Activated CD4-positive, alpha-beta T cell treated with anti-CD3 and anti-CD28 coated beads, Interleukin-2, amount 10 ng/mL, durations not matched to agents 7 days and 5 days (primary cell): ENCODE data around the gene CYB561D2. TPM values are rescaled to one million over a fixed set of nuclear protein-coding genes. Genes with fewer than 3 reads are reported as not detected.

ENCODE experiments used
- CTCF ChIA-PET: fragments of 350-600 bp; sonication (Branson Sonifier 250); formaldehyde crosslinking; loops from one replicate; lab custom pipeline; 2021; ENCODE audit warnings: antibody characterized with exemption; lab: Charles Lee
- POLR2A ChIA-PET: fragments of 350-600 bp; sonication (Branson Sonifier 250); formaldehyde crosslinking; loops from one replicate; lab custom pipeline; 2021; ENCODE audit warnings: antibody characterized with exemption; lab: Charles Lee
- DNase-seq: peaks from one replicate; pipeline ENCODE4 v3.0.0-alpha.2; 2020
- H3K27ac Mint-ChIP-seq: one replicate; pipeline ENCODE4 v1.8.0; 2021; ENCODE audit warnings: mild to moderate bottlenecking, moderate library complexity, mixed read lengths
- H3K27me3 Mint-ChIP-seq: one replicate; pipeline ENCODE4 v1.8.0; 2021; ENCODE audit warnings: mixed read lengths
- H3K36me3 Mint-ChIP-seq: one replicate; pipeline ENCODE4 v1.8.0; 2021; ENCODE audit warnings: low read depth, mixed read lengths
- H3K4me1 Mint-ChIP-seq: one replicate; pipeline ENCODE4 v1.8.0; 2021; ENCODE audit warnings: mixed read lengths
- H3K4me3 Mint-ChIP-seq: one replicate; pipeline ENCODE4 v1.8.0; 2021; ENCODE audit warnings: mild to moderate bottlenecking, moderate library complexity, mixed read lengths
- H3K9me3 Mint-ChIP-seq: one replicate; pipeline ENCODE4 v1.8.0; 2021; ENCODE audit warnings: mixed read lengths
- total RNA-seq, 2 experiments: library from RNA; stranded (reverse); gene quantifications; one replicate each; pipeline ENCODE4 v1.2.3, GENCODE V29; 2021

CYB561D2 gene
- total RNA-seq, 2 experiments from 2014 or later: 35.3 to 40.9 TPM

GRCh38 chr3:50325113-50325480 lies 25.6 kb upstream of the CYB561D2 start:
- no peak overlapping the region for H3K4me3 Mint-ChIP-seq
- DNase-seq: peak; percentile 6
- no peak overlapping the region for H3K27ac Mint-ChIP-seq
- H3K36me3 Mint-ChIP-seq: peaks cover 10% of the 10 kb centered on the region
- CTCF ChIA-PET: interaction anchor here (0.5 to 4.2 kb wide), 7 partner anchors 9 to 377 kb away, joined by 3 to 52 read pairs (median 3); partner anchors contain the start of genes CYB561D2, HYAL3, NAA80 and NPRL2
- no peaks in the 10 kb centered on the region for H3K9me3 Mint-ChIP-seq
- H3K4me1 Mint-ChIP-seq: peaks cover 35% of the 10 kb centered on the region
- H3K27me3 Mint-ChIP-seq: no peaks in the 10 kb centered on the region
- POLR2A ChIA-PET: no interaction called here

GRCh38 chr3:50325497-50326181 lies 25.0 kb upstream of the CYB561D2 start:
- H3K27ac Mint-ChIP-seq: no peak overlapping the region
- peaks cover 30% of the 10 kb centered on the region for H3K4me1 Mint-ChIP-seq
- H3K9me3 Mint-ChIP-seq: no peaks in the 10 kb centered on the region
- DNase-seq: peak; percentile 5
- POLR2A ChIA-PET: no interaction called here
- no peaks in the 10 kb centered on the region for H3K27me3 Mint-ChIP-seq
- H3K36me3 Mint-ChIP-seq: peaks cover 14% of the 10 kb centered on the region
- CTCF ChIA-PET: interaction anchor here (1.1 to 3.4 kb wide), 3 partner anchors 11 to 51 kb away, joined by 4 to 19 read pairs (median 7); partner anchors contain the start of genes HYAL3 and NAA80
- peak overlapping the region; percentile 51 for H3K4me3 Mint-ChIP-seq

GRCh38 chr3:50326182-50326541 lies 24.5 kb upstream of the CYB561D2 start:
- H3K4me1 Mint-ChIP-seq: peaks cover 29% of the 10 kb centered on the region
- no peaks in the 10 kb centered on the region for H3K9me3 Mint-ChIP-seq
- POLR2A ChIA-PET: no interaction called here
- H3K27me3 Mint-ChIP-seq: no peaks in the 10 kb centered on the region
- H3K36me3 Mint-ChIP-seq: peaks cover 19% of the 10 kb centered on the region
- peak; percentile 5 for DNase-seq
- H3K4me3 Mint-ChIP-seq: peak overlapping the region; percentile 51
- H3K27ac Mint-ChIP-seq: no peak overlapping the region
- CTCF ChIA-PET: interaction anchor here (1.1 to 1.4 kb wide), 2 partner anchors 10 to 51 kb away, joined by 4 to 7 read pairs; no protein-coding TSS in a partner anchor

GRCh38 chr3:50327129-50327528 lies 23.5 kb upstream of the CYB561D2 start:
- no peak for DNase-seq
- H3K4me3 Mint-ChIP-seq: peak overlapping the region; percentile 84
- CTCF ChIA-PET: interaction anchor here (1.2 to 2.9 kb wide), 6 partner anchors 9 to 100 kb away, joined by 4 to 14 read pairs (median 6); partner anchors contain the start of genes HYAL3, NAA80 and RASSF1
- peaks cover 31% of the 10 kb centered on the region for H3K4me1 Mint-ChIP-seq
- H3K36me3 Mint-ChIP-seq: peaks cover 27% of the 10 kb centered on the region
- H3K27ac Mint-ChIP-seq: peak overlapping the region; percentile 78
- POLR2A ChIA-PET: interaction anchor here (1.9 kb wide), 1 partner anchor 10 kb away, joined by 11 read pairs; no protein-coding TSS in a partner anchor
- no peaks in the 10 kb centered on the region for H3K9me3 Mint-ChIP-seq
- H3K27me3 Mint-ChIP-seq: no peaks in the 10 kb centered on the region

DNA sequence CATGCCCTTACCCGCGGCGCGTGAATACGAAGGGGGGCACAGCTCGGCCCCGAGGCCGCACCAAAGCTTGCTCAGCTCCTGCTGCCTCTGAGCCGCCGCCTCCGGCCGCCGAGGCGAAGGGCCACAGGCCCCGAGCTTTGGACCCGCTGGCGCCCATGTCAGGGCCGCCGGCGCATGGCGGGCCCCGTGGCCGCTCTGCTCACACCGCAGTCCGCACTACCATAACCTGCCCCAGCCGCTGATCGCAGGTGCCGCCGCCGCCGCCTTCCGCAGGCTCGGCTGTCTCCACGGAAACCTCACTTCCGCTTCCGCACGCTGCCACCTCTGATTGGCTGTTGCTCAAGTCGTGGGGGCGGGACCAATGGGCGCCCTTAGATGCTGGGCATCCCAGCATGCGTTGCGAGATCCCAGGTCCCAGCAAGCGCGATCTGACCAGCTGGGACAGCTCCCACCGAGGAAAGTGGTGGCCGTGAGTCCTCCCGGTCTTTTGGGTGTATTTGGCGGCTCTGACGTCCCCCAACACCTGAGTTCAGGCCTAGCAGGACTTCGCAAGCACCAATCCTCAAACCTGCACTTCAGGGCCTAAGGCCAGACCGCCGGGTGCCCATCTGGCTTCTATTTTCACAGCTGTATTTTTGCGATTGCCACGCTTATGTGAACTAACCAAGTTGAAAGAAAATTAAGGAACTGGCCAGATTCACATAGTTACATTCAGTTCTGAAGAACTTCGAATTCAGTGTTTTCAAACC lies 22.5 kb upstream of the CYB561D2 start, which contains the start of gene TUSC2:
TSS of gene TUSC2 (minus strand) at position 281 of the 749 bp plus-strand sequence. CDS start at position 157, 124 bp downstream.
- peaks cover 34% of the 10 kb centered on the region for H3K36me3 Mint-ChIP-seq
- H3K27ac Mint-ChIP-seq: peak within 1 kb of the TSS; percentile 85
- no peaks in the 10 kb centered on the region for H3K9me3 Mint-ChIP-seq
- peak within 1 kb of the TSS; percentile 84 for H3K4me3 Mint-ChIP-seq
- ChIA-PET CTCF (interaction anchor here (0.6 to 2.9 kb wide), 9 partner anchors 9 to 121 kb away, joined by 3 to 14 read pairs (median 6); partner anchors contain the start of genes HYAL3, NAA80 and RASSF1), POLR2A (interaction anchor here (0.7 to 1.9 kb wide), 2 partner anchors 9 to 224 kb away, joined by 4 to 11 read pairs; no protein-coding TSS in a partner anchor)
- peak; percentile 97 for DNase-seq
- H3K4me1 Mint-ChIP-seq: peaks cover 30% of the 10 kb centered on the region
- H3K27me3 Mint-ChIP-seq: no peaks in the 10 kb centered on the region

- Mint-ChIP-seq H3K9me3 (no peaks in the 10 kb centered on the region), H3K36me3 (peaks cover 47% of the 10 kb centered on the region), H3K27ac (no peak overlapping the region), H3K27me3 (no peaks in the 10 kb centered on the region), H3K4me3 (no peak overlapping the region), H3K4me1 (peaks cover 42% of the 10 kb centered on the region)
- ChIA-PET POLR2A (no interaction called here), CTCF (interaction anchor here (9.2 kb wide), 1 partner anchor 17 kb away, joined by 76 read pairs; the partner anchor contains the start of genes CYB561D2, NPRL2 and ZMYND10)
- DNase-seq: no peak
These were observed 20.3 kb upstream of the CYB561D2 start for GRCh38 chr3:50330330-50330729.

DNA sequence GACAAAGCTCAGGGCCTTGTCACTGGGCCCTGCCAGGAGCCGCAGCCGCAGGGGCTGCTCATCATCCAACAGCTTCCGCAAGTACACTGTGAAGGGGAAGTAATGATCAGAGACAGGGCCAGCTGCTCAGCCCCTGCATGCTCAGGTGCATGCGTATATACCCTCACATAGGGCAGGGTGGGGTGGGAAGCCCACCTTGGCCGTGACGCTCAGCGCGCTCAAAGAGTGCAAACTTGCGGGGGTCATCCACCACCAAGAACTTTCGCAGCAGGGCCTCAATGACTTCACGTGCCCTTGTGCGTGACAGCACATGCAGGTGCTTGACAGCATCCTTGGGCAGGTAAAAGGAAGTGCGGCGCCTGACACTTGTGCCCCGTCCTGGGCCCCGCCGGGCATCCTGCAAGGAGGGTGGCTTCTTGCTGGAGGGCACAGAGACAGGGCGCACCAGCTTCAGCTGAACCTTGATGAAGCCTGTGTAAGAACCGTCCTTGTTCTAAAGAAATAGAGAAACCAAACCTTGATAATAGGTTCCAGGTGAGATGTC lies 19.2 kb upstream of the CYB561D2 start:
- Mint-ChIP-seq H3K4me1 (peaks cover 53% of the 10 kb centered on the region), H3K4me3 (no peak overlapping the region), H3K27ac (no peak overlapping the region), H3K9me3 (no peaks in the 10 kb centered on the region), H3K27me3 (no peaks in the 10 kb centered on the region), H3K36me3 (peaks cover 58% of the 10 kb centered on the region)
- no peak for DNase-seq
- CTCF ChIA-PET: interaction anchor here (0.9 to 9.2 kb wide), 3 partner anchors 8 to 25 kb away, joined by 4 to 76 read pairs (median 52); partner anchors contain the start of genes CYB561D2, HYAL2, NPRL2 and ZMYND10
- POLR2A ChIA-PET: no interaction called here

DNA sequence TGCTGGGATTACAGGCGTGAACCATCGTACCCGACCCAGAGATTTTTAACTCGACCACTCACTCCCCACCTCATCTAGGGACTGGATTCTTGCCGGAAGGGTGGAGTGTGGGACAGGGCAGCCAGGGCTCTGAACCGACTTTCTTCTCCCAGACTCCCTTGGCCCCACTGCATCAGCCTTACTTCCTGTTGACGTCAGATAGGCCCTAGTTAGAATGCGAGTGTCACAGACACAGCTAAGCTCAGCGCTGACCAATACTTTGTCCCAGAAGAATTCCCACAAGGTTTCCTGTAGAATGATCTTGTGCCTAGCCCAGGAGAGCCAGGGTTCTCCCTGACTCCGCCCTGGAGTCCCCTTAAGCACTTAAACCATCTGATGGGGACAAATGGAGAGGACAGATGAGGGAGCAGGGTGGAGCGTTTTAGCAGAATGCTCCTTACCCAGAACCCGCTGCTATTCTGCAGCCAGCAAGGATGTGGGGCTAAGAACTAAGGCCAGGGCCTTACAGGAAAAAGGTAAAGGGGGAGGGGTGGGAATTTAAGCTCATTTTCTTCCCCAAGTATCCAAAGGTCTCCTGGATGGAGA lies 16.8 kb upstream of the CYB561D2 start:
- no peak for DNase-seq
- ChIA-PET POLR2A (no interaction called here), CTCF (interaction anchor here (1.1 to 9.2 kb wide), 5 partner anchors 11 to 106 kb away, joined by 3 to 76 read pairs (median 4); partner anchors contain the start of genes CYB561D2, HYAL2, NPRL2 and ZMYND10)
- no peaks in the 10 kb centered on the region for H3K9me3 Mint-ChIP-seq
- H3K4me1 Mint-ChIP-seq: peaks cover 46% of the 10 kb centered on the region
- no peaks in the 10 kb centered on the region for H3K27me3 Mint-ChIP-seq
- H3K36me3 Mint-ChIP-seq: peaks cover 73% of the 10 kb centered on the region
- H3K27ac Mint-ChIP-seq: peak overlapping the region; percentile 88
- peak overlapping the region; percentile 51 for H3K4me3 Mint-ChIP-seq

- POLR2A ChIA-PET: no interaction called here
- no peak for DNase-seq
- H3K4me1 Mint-ChIP-seq: peaks cover 50% of the 10 kb centered on the region
- H3K9me3 Mint-ChIP-seq: no peaks in the 10 kb centered on the region
- H3K36me3 Mint-ChIP-seq: peaks cover 77% of the 10 kb centered on the region
- H3K4me3 Mint-ChIP-seq: peak overlapping the region; percentile 51
- peak overlapping the region; percentile 88 for H3K27ac Mint-ChIP-seq
- H3K27me3 Mint-ChIP-seq: no peaks in the 10 kb centered on the region
- CTCF ChIA-PET: interaction anchor here (1.1 to 9.2 kb wide), 5 partner anchors 11 to 106 kb away, joined by 3 to 76 read pairs (median 4); partner anchors contain the start of genes CYB561D2, HYAL2, NPRL2 and ZMYND10
These were observed 16.2 kb upstream of the CYB561D2 start for GRCh38 chr3:50334339-50335075.

DNA sequence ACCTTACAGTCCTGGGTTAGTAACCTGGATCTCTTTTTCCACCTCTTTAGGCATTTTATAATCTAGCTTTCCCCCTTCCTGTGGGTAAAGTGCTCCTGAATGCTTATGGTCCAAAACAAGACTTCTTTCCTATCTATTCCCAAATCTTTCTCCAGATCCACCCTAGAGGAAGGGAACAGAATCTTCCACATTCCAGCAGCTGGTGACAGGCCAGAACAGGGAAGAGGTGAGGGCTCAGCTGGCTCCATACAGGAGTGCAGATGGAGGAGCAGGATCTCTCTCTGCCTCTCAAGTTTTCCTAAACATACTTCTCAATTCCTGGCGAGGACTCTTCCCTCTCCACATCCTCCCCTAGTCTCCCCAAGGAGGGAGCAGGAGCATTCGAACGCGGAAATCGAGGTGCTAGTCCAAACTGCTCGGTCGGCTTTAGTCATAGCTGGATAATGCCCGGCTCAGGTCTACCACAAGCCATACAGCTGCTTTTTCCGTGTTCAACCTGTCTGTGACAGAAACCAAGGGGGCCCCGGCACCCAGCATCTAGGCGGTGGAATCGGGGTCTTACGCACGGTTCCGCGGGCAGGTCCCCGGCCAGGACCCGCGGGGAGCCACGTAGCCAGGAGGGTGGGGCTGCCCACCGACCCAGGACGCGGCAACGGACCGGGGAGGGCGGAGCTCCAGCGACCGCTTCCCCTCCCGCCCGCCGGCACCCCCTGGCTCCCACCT lies 14.0 kb upstream of the CYB561D2 start:
- CTCF ChIA-PET: interaction anchor here (0.6 to 9.2 kb wide), 16 partner anchors 9 to 279 kb away, joined by 3 to 76 read pairs (median 5); partner anchors contain the start of genes CYB561D2, GNAI2, HYAL2 and HYAL3
- Mint-ChIP-seq H3K27me3 (no peaks in the 10 kb centered on the region), H3K27ac (peak overlapping the region; percentile 95), H3K4me3 (peak overlapping the region; percentile 87), H3K9me3 (no peaks in the 10 kb centered on the region), H3K4me1 (peaks cover 63% of the 10 kb centered on the region), H3K36me3 (peaks cover 64% of the 10 kb centered on the region)
- POLR2A ChIA-PET: interaction anchor here (0.8 to 1.7 kb wide), 5 partner anchors 9 to 277 kb away, joined by 3 to 11 read pairs (median 4); partner anchors contain the start of genes CISH, CYB561D2, HYAL3 and NAA80
- no peak for DNase-seq
